ENCODE data around the gene ZNF343. TPM values are rescaled to one million over a fixed set of nuclear protein-coding genes. Genes with fewer than 3 reads are reported as not detected.
"Not testable (repeated sequence)": the region's sequence is repeated elsewhere in the genome, so short reads cannot be mapped to it uniquely, and the experiment has no call there.

The ZNF343 gene
- polyA plus RNA-seq, 1 donor from 2014 or later = 8.5 TPM

- peak overlapping the region; percentile 95 to 100 (median 99) for H3K4me3 Mint-ChIP-seq
- peaks cover 11 to 13% (median 12%) of the 10 kb centered on the region in 3 donors for H3K4me1 Mint-ChIP-seq
- peak overlapping the region; percentile 55 to 97 (median 88) for H3K27ac Mint-ChIP-seq
- no peaks in the 10 kb centered on the region for H3K36me3 Mint-ChIP-seq
- no peaks in the 10 kb centered on the region for H3K9me3 Mint-ChIP-seq
- peaks cover 7% of the 10 kb centered on the region for H3K27me3 Mint-ChIP-seq
Observed at GRCh38 chr20:2507875-2508630, 662 bp downstream of the ZNF343 start.

GRCh38 chr20:2507464-2507863, 1.3 kb downstream of the ZNF343 start:
- H3K9me3 Mint-ChIP-seq = no peaks in the 10 kb centered on the region
- peak overlapping the region in 2 of 3 donors; percentile 12 to 88 for H3K27ac Mint-ChIP-seq
- peak overlapping the region; percentile 81 to 99 (median 97) for H3K4me3 Mint-ChIP-seq
- H3K27me3 Mint-ChIP-seq = peaks cover 7% of the 10 kb centered on the region
- no peaks in the 10 kb centered on the region for H3K36me3 Mint-ChIP-seq
- H3K4me1 Mint-ChIP-seq = peaks cover 11 to 16% (median 12%) of the 10 kb centered on the region in 3 donors

GRCh38 chr20:2506426-2506825, 2.3 kb downstream of the ZNF343 start:
- not testable (repeated sequence) for H3K27me3 Mint-ChIP-seq, H3K9me3 Mint-ChIP-seq, H3K27ac Mint-ChIP-seq, H3K36me3 Mint-ChIP-seq
- peak overlapping the region in 2 of 4 donors; percentile 28 to 45 for H3K4me3 Mint-ChIP-seq
- H3K4me1 Mint-ChIP-seq = peaks cover 11 to 16% (median 12%) of the 10 kb centered on the region in 3 donors

- not testable (repeated sequence) for H3K27me3 Mint-ChIP-seq, H3K27ac Mint-ChIP-seq, H3K9me3 Mint-ChIP-seq, H3K36me3 Mint-ChIP-seq
- H3K4me3 Mint-ChIP-seq = peak overlapping the region in 1 of 4 donors; percentile 56
- peaks cover 11 to 16% (median 12%) of the 10 kb centered on the region in 3 donors for H3K4me1 Mint-ChIP-seq
Observed at GRCh38 chr20:2504803-2505202, 3.9 kb downstream of the ZNF343 start.

- not testable (repeated sequence) for H3K27me3 Mint-ChIP-seq, H3K27ac Mint-ChIP-seq, H3K4me3 Mint-ChIP-seq, H3K9me3 Mint-ChIP-seq, H3K36me3 Mint-ChIP-seq
- peaks cover 2 to 11% (median 3%) of the 10 kb centered on the region in 3 donors for H3K4me1 Mint-ChIP-seq
Observed at GRCh38 chr20:2502808-2503384, 5.8 kb downstream of the ZNF343 start.

- H3K9me3 Mint-ChIP-seq = peaks cover 0 to 9% (median 0%) of the 10 kb centered on the region in 3 donors
- H3K4me1 Mint-ChIP-seq = no peaks in the 10 kb centered on the region
- H3K4me3 Mint-ChIP-seq = no peak overlapping the region
- peak overlapping the region in 1 of 3 donors; percentile 43 for H3K27ac Mint-ChIP-seq
- H3K27me3 Mint-ChIP-seq = no peaks in the 10 kb centered on the region
- H3K36me3 Mint-ChIP-seq = peaks cover 24% of the 10 kb centered on the region
Observed at GRCh38 chr20:2485661-2486060, 23.1 kb downstream of the ZNF343 start.

GRCh38 chr20:2485080-2485479, 23.6 kb downstream of the ZNF343 start:
- H3K27ac Mint-ChIP-seq = no peak overlapping the region
- peaks cover 0 to 13% (median 0%) of the 10 kb centered on the region in 3 donors for H3K9me3 Mint-ChIP-seq
- H3K36me3 Mint-ChIP-seq = peaks cover 24% of the 10 kb centered on the region
- no peaks in the 10 kb centered on the region for H3K27me3 Mint-ChIP-seq
- H3K4me1 Mint-ChIP-seq = no peaks in the 10 kb centered on the region
- H3K4me3 Mint-ChIP-seq = no peak overlapping the region

- Mint-ChIP-seq H3K36me3 (peaks cover 28% of the 10 kb centered on the region), H3K27me3 (no peaks in the 10 kb centered on the region), H3K4me3 (no peak overlapping the region), H3K9me3 (peaks cover 0 to 13% (median 0%) of the 10 kb centered on the region in 3 donors), H3K4me1 (no peaks in the 10 kb centered on the region), H3K27ac (no peak overlapping the region)
Observed at GRCh38 chr20:2483504-2483903, 25.2 kb downstream of the ZNF343 start.

- Mint-ChIP-seq H3K27me3 (no peaks in the 10 kb centered on the region), H3K36me3 (peaks cover 30% of the 10 kb centered on the region), H3K4me1 (no peaks in the 10 kb centered on the region), H3K9me3 (peaks cover 0 to 13% (median 1%) of the 10 kb centered on the region in 3 donors), H3K27ac (no peak overlapping the region), H3K4me3 (no peak overlapping the region)
Observed at GRCh38 chr20:2480381-2480780, 28.3 kb downstream of the ZNF343 start.

GRCh38 chr20:2476742-2477615, 31.7 kb downstream of the ZNF343 start:
- peaks cover 0 to 13% (median 1%) of the 10 kb centered on the region in 3 donors for H3K9me3 Mint-ChIP-seq
- no peaks in the 10 kb centered on the region for H3K4me1 Mint-ChIP-seq
- no peak overlapping the region for H3K4me3 Mint-ChIP-seq
- H3K36me3 Mint-ChIP-seq = peaks cover 14% of the 10 kb centered on the region
- peak overlapping the region in 1 of 3 donors; percentile 48 for H3K27ac Mint-ChIP-seq
- H3K27me3 Mint-ChIP-seq = no peaks in the 10 kb centered on the region

- Mint-ChIP-seq H3K4me1 (peaks cover 0 to 2% (median 2%) of the 10 kb centered on the region in 3 donors), H3K27me3 (no peaks in the 10 kb centered on the region), H3K4me3 (no peak overlapping the region), H3K9me3 (peaks cover 0 to 8% (median 1%) of the 10 kb centered on the region in 3 donors), H3K27ac (no peak overlapping the region), H3K36me3 (peaks cover 7% of the 10 kb centered on the region)
Observed at GRCh38 chr20:2475850-2476741, 32.6 kb downstream of the ZNF343 start.

GRCh38 chr20:2473516-2473915, 35.2 kb downstream of the ZNF343 start:
- Mint-ChIP-seq H3K36me3 (peaks cover 3% of the 10 kb centered on the region), H3K4me3 (no peak overlapping the region), H3K27ac (peak overlapping the region in 1 of 3 donors; percentile 47), H3K27me3 (no peaks in the 10 kb centered on the region), H3K4me1 (peaks cover 13 to 16% (median 16%) of the 10 kb centered on the region in 3 donors), H3K9me3 (peaks cover 0 to 1% (median 0%) of the 10 kb centered on the region in 3 donors)

GRCh38 chr20:2470423-2471193, 38.1 kb downstream of the ZNF343 start, which contains the start of gene SNRPB:
SNRPB (minus strand) TSS chr20:2470789; CDS start chr20:2470690, 99 bp downstream.
- Mint-ChIP-seq H3K27me3 (no peaks in the 10 kb centered on the region), H3K4me3 (peak within 1 kb of the TSS; percentile 98 to 99 (median 98)), H3K4me1 (peaks cover 19 to 28% (median 28%) of the 10 kb centered on the region in 3 donors), H3K27ac (peak within 1 kb of the TSS; percentile 97 to 99 (median 99)), H3K36me3 (peaks cover 7% of the 10 kb centered on the region), H3K9me3 (no peaks in the 10 kb centered on the region)
